K562 (cell line): ENCODE measurements around the gene RTBDN. TPM values are rescaled to one million over a fixed set of nuclear protein-coding genes. Genes with fewer than 3 reads are reported as not detected.
A peak's percentile ranks its signal among the peaks of the same experiment; 100 is the strongest.

Experiments used
- BCLAF1 ChIP-seq, 2 experiments: fragments of 450-650 bp in 1 of 2; IDR thresholded peaks; 2 replicates each; pipeline ENCODE4 v1.6.1; 2011 to 2017; ENCODE audit warnings: low read depth in 2 of 2, antibody characterized with exemption in 1 of 2, borderline replicate concordance in 1 of 2, low read length in 1 of 2, mild to moderate bottlenecking in 1 of 2, mixed read lengths in 1 of 2; ENCODE audit not compliant: control insufficient read depth in 1 of 2
- BRD9 ChIP-seq: fragments of 450-650 bp; IDR thresholded peaks from 2 replicates; pipeline ENCODE4 v1.6.1; 2018; ENCODE audit warnings: low read depth; ENCODE audit not compliant: partially characterized antibody
- ESRRA ChIP-seq: fragments of 450-650 bp; IDR thresholded peaks from 2 replicates; pipeline ENCODE4 v1.6.1; 2014; ENCODE audit warnings: low read depth, mild to moderate bottlenecking, moderate library complexity, borderline replicate concordance
- HMG20B ChIP-seq: fragments of 250-450 bp; sonication (Bioruptor Pico); IDR thresholded peaks from 2 replicates; pipeline ENCODE4 v1.5.0; 2021; ENCODE audit warnings: mild to moderate bottlenecking
- HNRNPL ChIP-seq: fragments of 200-400 bp; formaldehyde crosslinking; IDR thresholded peaks from 2 replicates; pipeline ENCODE4 v1.6.1; 2017; ENCODE audit warnings: low read depth, mild to moderate bottlenecking, low read length
- ID3 ChIP-seq, 2 experiments: fragments of 250-450 bp in 1 of 2; fragments of 450-650 bp in 1 of 2; sonication (Bioruptor Pico) in 1 of 2; IDR thresholded peaks; 2 replicates each; pipeline versions ENCODE4 v1.6.1 to v1.8.0; 2016 to 2021; ENCODE audit warnings: mild to moderate bottlenecking in 2 of 2, moderate library complexity in 2 of 2, missing compliant biosample characterization in 1 of 2, missing genetic modification characterization in 1 of 2
- KDM1A ChIP-seq, 2 experiments: fragments of 450-650 bp; IDR thresholded peaks; 2 replicates each; pipeline ENCODE4 v1.6.1; 2016; ENCODE audit warnings: mild to moderate bottlenecking in 2 of 2
- MTA3 ChIP-seq: fragments of 450-650 bp; formaldehyde crosslinking; IDR thresholded peaks from 2 replicates; pipeline ENCODE4 v1.6.1; 2017; ENCODE audit warnings: mild to moderate bottlenecking, borderline replicate concordance
- RBFOX2 ChIP-seq: fragments of 200-400 bp; formaldehyde crosslinking; IDR thresholded peaks from 2 replicates; pipeline ENCODE4 v1.6.1; 2017; ENCODE audit warnings: low read depth, mild to moderate bottlenecking, low read length, moderate library complexity
- SIN3B ChIP-seq: fragments of 450-650 bp; IDR thresholded peaks from 2 replicates; pipeline ENCODE4 v1.6.1; 2017; ENCODE audit warnings: low read depth, mild to moderate bottlenecking, moderate library complexity
- TEAD1 ChIP-seq, 2 experiments: fragments of 450-650 bp in 1 of 2; sonication (generic) in 1 of 2; formaldehyde crosslinking; IDR thresholded peaks; 2 replicates each; pipeline versions ENCODE4 v1.4.0 to v1.8.0; 2020 to 2022; ENCODE audit warnings: mild to moderate bottlenecking in 2 of 2, missing genetic modification reagents in 1 of 2
- TFAP4 ChIP-seq: sonication (generic); formaldehyde crosslinking; IDR thresholded peaks from 2 replicates; pipeline ENCODE4 v1.8.0; 2022; ENCODE audit warnings: missing genetic modification reagents, mild to moderate bottlenecking, moderate library complexity, borderline replicate concordance
- TFE3 ChIP-seq: fragments of 450-650 bp; formaldehyde crosslinking; IDR thresholded peaks from 2 replicates; pipeline ENCODE4 v1.4.0; 2020; ENCODE audit warnings: mild to moderate bottlenecking, mixed read lengths
- ZBTB12 ChIP-seq: fragments of 250-450 bp; sonication (Bioruptor Pico); IDR thresholded peaks from 2 replicates; pipeline ENCODE4 v1.4.0; 2020
- ZNF639 ChIP-seq, 2 experiments: fragments of 200-800 bp in 1 of 2; sonication (Bioruptor generic) in 1 of 2; sonication (generic) in 1 of 2; formaldehyde crosslinking in 1 of 2; IDR thresholded peaks in 1 of 2; conservative IDR thresholded peaks in 1 of 2; 2 replicates each; pipeline versions ENCODE4 v1.5.0 to v1.6.1; 2016 to 2020; ENCODE audit warnings: missing compliant biosample characterization in 1 of 2, missing genetic modification characterization in 1 of 2, missing genetic modification reagents in 1 of 2
- polyA plus RNA-seq, 8 experiments: library from polyadenylated mRNA; depleted of rRNA in 4 of 8; stranded (reverse) in 5 of 8; unstranded in 3 of 8; fragments of >200 nt; fragmentation: Nextera tagmentation in 2 of 8; fragmentation: Illumina TruSeq in 1 of 8; extraction: Ambion mirVana in 2 of 8; extraction: Trizol in 1 of 8; gene quantifications; 2 replicates each; pipeline versions ENCODE4 v1.2.1 to v1.2.3, GENCODE V29; 2011 to 2014; ENCODE audit warnings: inconsistent platforms in 1 of 8, missing spikeins in 1 of 8
- total RNA-seq, 7 experiments: library from RNA; depleted of rRNA in 6 of 7; stranded (reverse); fragments of >200 nt in 6 of 7; fragmentation: Illumina TruSeq in 2 of 7; extraction: Trizol in 2 of 7; gene quantifications; 2 replicates each; pipeline versions ENCODE4 v1.2.1 to v1.2.3, GENCODE V29; 2011 to 2021; ENCODE audit warnings: low replicate concordance in 1 of 7

The RTBDN gene
- total and polyA plus RNA-seq, 9 of the 15 experiments (the other 6 are each of a cell fraction or from before 2014, with no cell fraction given) = 0.20 to 2.3 (median 0.72) TPM; not detected in 1

GRCh38 chr19:12782424-12783290, 51.7 kb downstream of the RTBDN start (continued):
- TF ChIP-seq TFAP4 (CRISPR knock-in tag) (peak; percentile 62), ID3 (CRISPR knock-in tag; IDR thresholded peaks at IDR 0.05) (no peak), ID3 (tag; IDR thresholded peaks at IDR 0.05) (peak; percentile 37; the same call in 1 of the 2 replicates), BRD9 (no peak), RBFOX2 (peak; percentile 83), MTA3 (peak; percentile 98), HMG20B (CRISPR knock-in tag) (no peak), SIN3B (0 out of 2 replicates have a peak, but pooled peaks have one; percentile 36), BCLAF1 (IDR thresholded peaks at IDR 0.05; ENCODE audit: borderline replicate concordance in 1 of 2, control insufficient read depth in 1 of 2, low read depth in 2 of 2, low read length in 1 of 2) (peak in 1 of 2 experiments; percentile 67; a peak in 1 of 4 replicates), HNRNPL (peak; percentile 81), ESRRA (peak; percentile 86), TFE3 (no peak), ZBTB12 (CRISPR knock-in tag) (peak; percentile 72), TEAD1 (CRISPR knock-in tag; IDR thresholded peaks at IDR 0.05) (peak in 1 of 2 experiments; percentile 55; a peak in 2 of 4 replicates), ZNF639 (CRISPR knock-in tag; conservative IDR thresholded peaks at IDR 0.05 in 1 of 2, IDR thresholded peaks at IDR 0.05 in 1 of 2) (peak in 1 of 2 experiments; percentile 85; a peak in 2 of 4 replicates), KDM1A (IDR thresholded peaks at IDR 0.05) (no peak)
